Fibroblast of lung (primary cell): ENCODE data around the gene ACSL3.

Experiments used
- EZH2 ChIP-seq: IDR thresholded peaks from 2 replicates; pipeline ENCODE4 v1.5.1; 2012; ENCODE audit warnings: low read length, control low read depth, mild to moderate bottlenecking; ENCODE audit errors: missing control alignments
- TF ChIP-seq, protein P1 (sequence below), 2 donors: IDR thresholded peaks in 1 of 2; conservative IDR thresholded peaks in 1 of 2; 1 replicate in 1 of 2; 2 replicates in 1 of 2; pipeline ENCODE4 v1.5.1; 2011 to 2012; ENCODE audit warnings: low read length in 2 of 2, control low read depth in 1 of 2, inconsistent platforms in 1 of 2, low read depth in 1 of 2, mild to moderate bottlenecking in 1 of 2

DNA sequence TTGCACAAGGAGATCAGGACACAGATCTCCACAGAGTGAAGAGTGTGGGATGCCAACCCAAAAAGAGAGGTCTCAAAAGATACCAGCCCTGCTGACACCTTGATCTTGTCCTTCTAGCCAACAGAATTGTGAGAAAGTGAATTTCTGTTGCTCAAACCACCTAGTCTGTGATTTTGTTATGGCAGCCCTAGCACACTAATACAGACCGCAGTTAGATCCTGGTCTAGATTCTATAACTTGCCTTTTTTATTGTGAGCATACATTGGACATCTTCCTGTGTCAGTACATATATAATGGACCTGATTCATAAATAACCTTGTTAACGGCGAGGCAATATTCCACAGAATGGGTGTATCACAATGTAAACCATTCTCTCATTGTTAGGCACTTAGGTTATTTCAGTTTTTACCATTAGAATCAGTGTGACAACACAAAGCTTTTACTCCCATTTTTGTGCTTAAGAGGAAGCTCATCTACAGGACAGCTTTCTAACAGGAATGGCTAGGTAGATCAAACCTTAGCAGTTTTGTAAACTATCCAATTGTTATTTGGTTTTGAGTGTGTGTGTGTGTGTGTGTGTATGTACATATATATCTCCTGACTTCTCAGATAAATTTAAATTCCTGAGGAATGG, 89.0 kb downstream of the ACSL3 start:
- TF ChIP-seq, protein P1, sequence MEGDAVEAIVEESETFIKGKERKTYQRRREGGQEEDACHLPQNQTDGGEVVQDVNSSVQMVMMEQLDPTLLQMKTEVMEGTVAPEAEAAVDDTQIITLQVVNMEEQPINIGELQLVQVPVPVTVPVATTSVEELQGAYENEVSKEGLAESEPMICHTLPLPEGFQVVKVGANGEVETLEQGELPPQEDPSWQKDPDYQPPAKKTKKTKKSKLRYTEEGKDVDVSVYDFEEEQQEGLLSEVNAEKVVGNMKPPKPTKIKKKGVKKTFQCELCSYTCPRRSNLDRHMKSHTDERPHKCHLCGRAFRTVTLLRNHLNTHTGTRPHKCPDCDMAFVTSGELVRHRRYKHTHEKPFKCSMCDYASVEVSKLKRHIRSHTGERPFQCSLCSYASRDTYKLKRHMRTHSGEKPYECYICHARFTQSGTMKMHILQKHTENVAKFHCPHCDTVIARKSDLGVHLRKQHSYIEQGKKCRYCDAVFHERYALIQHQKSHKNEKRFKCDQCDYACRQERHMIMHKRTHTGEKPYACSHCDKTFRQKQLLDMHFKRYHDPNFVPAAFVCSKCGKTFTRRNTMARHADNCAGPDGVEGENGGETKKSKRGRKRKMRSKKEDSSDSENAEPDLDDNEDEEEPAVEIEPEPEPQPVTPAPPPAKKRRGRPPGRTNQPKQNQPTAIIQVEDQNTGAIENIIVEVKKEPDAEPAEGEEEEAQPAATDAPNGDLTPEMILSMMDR (conservative IDR thresholded peaks at IDR 0.05 in 1 of 2, IDR thresholded peaks at IDR 0.05 in 1 of 2; ENCODE audit: low read depth in 1 of 2, low read length in 2 of 2), result no peak
- no peak for TF ChIP-seq EZH2
